GM18507 (cell line): ENCODE measurements around the gene PARVB.

Source experiments
- DNase-seq: peaks from one replicate; pipeline ENCODE4 v3.0.0; 2011; ENCODE audit warnings: low read depth; ENCODE audit not compliant: insufficient read length; ENCODE audit errors: extremely low spot score
- FAIRE-seq: peaks from 2 replicates; lab custom pipeline; 2011; peaks lifted over from hg19 to GRCh38; lab: Jason Lieb, UNC

Gene PARVB

GRCh38 chr22:44025171-44026065 is 1.3 kb downstream of the PARVB start:
- DNase-seq (peak; percentile 65), FAIRE-seq (peak; percentile 98)

GRCh38 chr22:44026066-44026629 is 2.0 kb downstream of the PARVB start:
- no peak for FAIRE-seq
- no peak for DNase-seq

GRCh38 chr22:44026630-44027511 is 2.8 kb downstream of the PARVB start:
- DNase-seq (peak; percentile 77), FAIRE-seq (peak; percentile 99)

- FAIRE-seq (peak; percentile 31), DNase-seq (no peak)
Measured at GRCh38 chr22:44028091-44028490, 4.0 kb downstream of the PARVB start.

- no peak for FAIRE-seq
- no peak for DNase-seq
Measured at GRCh38 chr22:44029069-44029468, 5.0 kb downstream of the PARVB start.

- no peak for FAIRE-seq
- no peak for DNase-seq
Measured at GRCh38 chr22:44030051-44030701, 6.1 kb downstream of the PARVB start.

GRCh38 chr22:44030702-44031082 is 6.6 kb downstream of the PARVB start:
- FAIRE-seq = no peak
- DNase-seq = no peak

GRCh38 chr22:44031158-44031952 is 7.3 kb downstream of the PARVB start:
- no peak for FAIRE-seq
- no peak for DNase-seq

GRCh38 chr22:44032126-44032730 is 8.1 kb downstream of the PARVB start:
- DNase-seq (no peak), FAIRE-seq (no peak)

GRCh38 chr22:44033287-44033686 is 9.2 kb downstream of the PARVB start:
- FAIRE-seq = no peak
- DNase-seq = no peak

- no peak for FAIRE-seq
- no peak for DNase-seq
Measured at GRCh38 chr22:44033694-44034093, 9.6 kb downstream of the PARVB start.

- DNase-seq (no peak), FAIRE-seq (no peak)
Measured at GRCh38 chr22:44037519-44038375, 13.6 kb downstream of the PARVB start.

GRCh38 chr22:44039566-44040171 is 15.6 kb downstream of the PARVB start:
- DNase-seq = no peak
- FAIRE-seq = no peak

- FAIRE-seq (peak; percentile 86), DNase-seq (no peak)
Measured at GRCh38 chr22:44042249-44043218, 18.4 kb downstream of the PARVB start.

- FAIRE-seq (no peak), DNase-seq (no peak)
Measured at GRCh38 chr22:44045145-44045544, 21.0 kb downstream of the PARVB start.

GRCh38 chr22:44046485-44047141 is 22.5 kb downstream of the PARVB start:
- FAIRE-seq (no peak), DNase-seq (no peak)
